NCI-H2107 treated with DMSO at 0.1 percent for 48 hours (cell line): ENCODE results near the gene POLK.

Experiments
- DNase-seq: peaks from one replicate; lab custom pipeline; 2025; ENCODE audit not compliant: unreplicated experiment; lab: John Stamatoyannopoulos, UW

POLK gene

GRCh38 chr5:75640395-75640794 lies 128.7 kb downstream of the POLK start:
- DNase-seq: no peak

- no peak for DNase-seq
Observed at GRCh38 chr5:75640826-75641225, 129.1 kb downstream of the POLK start.

- no peak for DNase-seq
Observed at GRCh38 chr5:75648712-75649111, 137.0 kb downstream of the POLK start.
